Hematopoietic multipotent progenitor cell treated with erythropoietin and hydrocortisone succinate and interleukin-3 and kit ligand, for 8 days (in vitro differentiated cells): ENCODE results near the gene HIVEP3.

ENCODE experiments used
- DNase-seq: peaks from one replicate; pipeline ENCODE4 v3.0.0-alpha.2; 2015

The HIVEP3 gene

DNA sequence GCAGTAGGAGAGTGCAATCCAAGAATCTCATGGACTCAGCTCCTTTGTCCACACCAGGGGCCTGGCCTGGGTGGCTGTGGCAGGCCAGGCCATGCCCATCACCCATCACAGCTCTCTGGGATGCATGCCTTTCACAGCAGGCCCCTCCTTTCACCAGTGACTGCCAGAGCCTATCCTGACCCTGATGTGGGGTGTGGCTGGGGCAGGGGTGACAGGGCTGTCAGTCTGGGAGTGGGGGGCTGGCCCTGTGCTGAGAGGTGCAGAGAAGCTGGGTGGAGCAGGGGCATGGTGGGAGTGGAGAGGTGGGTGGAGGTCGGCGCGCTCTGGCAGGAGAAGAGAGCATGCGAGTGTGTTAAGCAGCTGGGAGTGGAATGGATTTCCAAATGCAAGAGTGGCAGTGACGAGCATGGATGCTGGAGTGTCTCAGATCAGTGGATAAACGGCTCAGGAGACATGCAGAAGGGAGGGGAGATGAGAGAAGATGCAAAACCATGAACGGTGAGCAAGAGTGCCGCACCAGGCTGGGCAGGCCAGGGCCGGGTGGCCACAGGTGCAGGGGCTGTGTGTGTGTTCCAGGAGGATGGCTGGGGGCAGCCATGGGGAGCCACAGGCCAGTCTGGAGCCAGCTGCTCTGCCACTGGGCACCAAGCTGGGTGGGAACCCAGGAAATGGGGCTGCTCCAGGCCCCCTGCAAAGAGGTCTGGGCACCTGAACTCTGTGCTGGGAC lies 394.6 kb downstream of the HIVEP3 start:
- no peak for DNase-seq

DNA sequence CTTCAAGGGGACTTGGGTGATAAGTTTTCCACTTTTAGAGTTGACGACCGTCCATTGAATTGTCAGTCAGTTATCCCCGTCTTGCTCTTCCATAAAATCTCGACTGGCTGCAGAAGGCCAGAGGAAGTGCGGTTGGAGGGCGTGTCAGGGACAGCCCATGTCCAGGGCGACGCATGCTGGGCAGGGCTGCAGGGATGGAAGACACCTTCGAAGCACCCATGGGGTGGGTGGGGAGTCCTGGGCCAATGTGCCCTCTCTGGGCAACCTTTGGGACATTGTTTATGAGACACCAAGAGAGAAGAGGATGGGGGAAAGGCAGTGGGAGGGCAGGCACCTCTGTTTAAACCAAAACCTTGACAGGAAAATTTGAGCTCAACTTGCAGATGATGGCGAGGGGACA lies 395.7 kb downstream of the HIVEP3 start:
- no peak for DNase-seq

DNA sequence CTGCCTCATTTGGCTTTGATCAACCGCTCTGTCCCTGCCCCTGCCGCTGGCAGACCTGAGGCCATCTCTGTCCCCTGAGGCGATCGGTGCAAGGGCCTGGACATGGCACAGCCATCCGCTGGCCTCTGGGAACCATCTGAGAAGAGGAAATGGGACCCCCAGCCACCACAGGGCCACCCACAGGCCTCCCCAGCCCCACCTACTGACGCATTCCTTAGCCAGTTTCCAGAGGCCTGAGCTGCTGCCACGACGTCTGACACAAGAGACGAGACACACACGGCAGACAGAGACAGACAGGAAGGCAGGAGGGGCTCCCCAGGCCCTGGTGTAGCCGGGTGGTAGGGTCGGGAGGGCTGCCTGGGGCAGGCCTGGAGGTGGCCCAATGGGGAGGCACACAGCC lies 397.0 kb downstream of the HIVEP3 start:
- DNase-seq, result no peak

DNA sequence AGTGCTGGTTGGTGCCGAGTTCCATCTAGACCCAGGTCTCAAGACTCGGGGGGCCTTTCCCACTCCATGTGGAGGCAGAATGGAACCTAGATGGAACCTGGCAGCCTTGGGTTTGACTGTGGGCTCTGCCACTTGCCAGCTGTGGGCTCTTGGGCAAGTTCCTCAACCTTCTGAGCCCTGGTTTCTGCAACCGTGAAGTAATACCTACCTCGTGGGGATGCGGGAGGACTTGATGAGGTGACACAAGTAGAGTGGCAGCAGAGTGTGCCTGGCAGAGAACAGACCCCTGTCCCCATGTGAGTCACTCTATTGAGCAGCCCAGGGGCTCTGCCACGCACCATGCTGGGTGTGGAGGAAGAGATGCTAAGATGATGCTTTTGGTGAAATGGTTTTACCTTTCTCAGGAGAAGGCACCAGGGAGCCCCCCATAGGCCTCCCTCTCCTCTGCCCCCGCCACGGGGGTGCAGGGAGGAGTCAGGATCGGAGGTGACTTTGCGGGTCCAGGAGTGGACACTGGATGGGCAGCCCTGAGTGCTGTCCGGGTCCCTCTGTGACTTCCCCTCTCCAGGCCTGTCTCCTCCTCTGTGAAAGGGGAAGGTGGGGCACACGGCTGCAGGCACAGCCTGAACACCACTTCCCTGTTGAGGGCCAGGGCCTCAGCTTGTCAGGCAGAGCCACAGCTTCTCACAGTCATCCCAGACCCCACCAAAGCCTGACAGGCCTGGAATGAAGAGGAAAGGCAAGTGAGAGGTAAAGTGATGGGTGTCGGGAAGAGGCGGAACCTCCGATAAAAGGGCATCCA lies 397.6 kb downstream of the HIVEP3 start:
- DNase-seq, result no peak

DNA sequence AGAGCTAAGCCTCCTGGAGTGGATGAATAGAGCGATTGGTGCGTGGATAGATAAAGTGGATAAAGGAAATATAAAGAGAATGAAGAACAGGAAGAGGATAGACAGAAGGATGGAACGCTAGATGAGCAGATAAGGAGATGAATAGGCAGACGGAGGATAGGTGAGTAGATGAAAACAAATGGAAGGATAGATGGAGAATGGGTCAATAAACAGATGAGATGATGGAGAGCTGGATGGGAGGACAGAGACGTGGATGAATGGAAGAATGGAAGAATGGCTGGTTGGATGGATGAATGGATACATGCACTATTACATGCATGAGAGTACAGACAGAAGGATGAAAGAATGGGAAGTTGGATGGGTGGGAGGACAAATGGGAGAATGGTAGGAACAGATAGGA lies 399.1 kb downstream of the HIVEP3 start:
- DNase-seq, result no peak

DNA sequence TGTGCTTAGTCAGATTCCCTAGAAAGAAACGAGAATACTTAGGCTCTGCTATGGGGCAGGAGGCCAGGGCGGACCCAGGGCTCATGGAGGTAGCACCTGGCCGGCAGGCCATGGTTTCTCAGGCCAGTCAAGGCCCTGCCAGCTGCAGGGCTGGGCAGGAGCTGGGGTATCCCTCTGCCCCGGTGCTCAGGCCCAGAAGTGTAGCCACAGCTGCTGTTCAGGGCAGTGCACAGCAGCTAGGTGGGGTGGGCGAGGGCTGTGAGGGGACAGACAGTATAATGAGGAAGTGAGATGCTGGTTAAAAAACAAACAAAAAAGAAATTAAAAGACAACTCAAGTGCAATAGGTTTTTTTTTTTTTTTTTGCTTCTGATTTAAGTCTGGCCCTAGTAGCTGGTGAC lies 400.3 kb downstream of the HIVEP3 start:
- DNase-seq, result no peak

DNA sequence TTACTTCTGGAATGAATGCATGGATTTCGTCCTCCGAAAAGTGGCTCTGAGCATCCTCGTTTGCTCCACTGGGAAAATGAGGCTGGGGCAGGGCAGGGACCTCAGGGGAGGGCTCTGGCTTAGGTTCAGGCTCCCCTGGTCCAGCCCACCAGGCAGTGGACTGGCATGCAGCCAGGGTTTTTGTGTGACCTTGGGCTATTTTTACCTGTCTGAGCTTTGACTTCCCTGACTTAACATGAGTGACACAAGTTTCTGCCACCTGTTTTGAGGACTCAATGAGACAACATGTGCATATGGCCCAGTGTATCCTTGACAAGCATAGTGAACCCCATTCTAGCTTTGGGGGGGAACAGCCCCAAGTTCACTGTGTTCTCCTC lies 401.7 kb downstream of the HIVEP3 start:
- no peak for DNase-seq

DNA sequence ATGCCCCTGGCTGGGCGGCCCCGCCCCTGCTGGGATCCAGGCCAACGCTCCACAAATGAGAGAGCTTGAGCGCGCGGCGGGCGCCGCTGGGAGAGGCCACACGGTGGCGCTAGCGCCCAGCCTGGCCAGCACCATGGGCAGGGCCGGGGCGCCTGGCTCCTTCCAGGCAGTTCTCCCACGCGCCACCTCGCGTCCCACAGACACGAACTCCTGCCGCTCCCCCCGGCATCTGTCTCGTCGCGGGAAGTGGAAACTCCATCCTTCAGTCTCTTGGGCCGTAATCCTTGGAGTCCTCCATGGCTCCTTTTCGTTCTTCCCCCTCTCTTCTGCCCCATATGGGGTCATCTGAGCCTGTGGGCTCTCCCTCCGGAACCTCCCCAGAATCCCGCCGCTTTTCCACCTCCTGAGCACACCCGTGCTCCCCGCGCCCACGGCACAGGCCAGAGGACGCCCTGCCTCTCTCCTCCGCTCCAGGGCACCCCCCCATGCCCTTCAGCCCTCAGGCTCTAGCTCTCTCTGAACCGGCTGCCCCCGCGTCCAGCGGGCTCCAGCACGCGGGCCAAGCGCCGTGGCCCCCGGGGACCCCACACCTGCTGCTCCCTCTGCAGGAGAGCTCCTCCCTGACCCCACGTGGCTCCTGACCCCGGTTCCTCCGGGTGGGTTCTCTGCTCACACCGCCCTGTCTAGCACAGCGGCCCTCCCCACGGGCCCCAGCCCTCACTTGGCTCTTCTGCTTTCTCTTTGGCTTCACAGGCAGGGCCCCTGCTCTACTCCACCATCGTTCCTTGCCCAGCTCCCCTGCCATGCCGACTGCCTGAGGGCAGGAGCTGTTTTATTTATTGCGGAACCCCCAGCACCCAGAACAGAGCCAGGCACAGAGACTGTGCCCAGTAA lies 402.3 kb downstream of the HIVEP3 start:
- peak; percentile 72 for DNase-seq

DNA sequence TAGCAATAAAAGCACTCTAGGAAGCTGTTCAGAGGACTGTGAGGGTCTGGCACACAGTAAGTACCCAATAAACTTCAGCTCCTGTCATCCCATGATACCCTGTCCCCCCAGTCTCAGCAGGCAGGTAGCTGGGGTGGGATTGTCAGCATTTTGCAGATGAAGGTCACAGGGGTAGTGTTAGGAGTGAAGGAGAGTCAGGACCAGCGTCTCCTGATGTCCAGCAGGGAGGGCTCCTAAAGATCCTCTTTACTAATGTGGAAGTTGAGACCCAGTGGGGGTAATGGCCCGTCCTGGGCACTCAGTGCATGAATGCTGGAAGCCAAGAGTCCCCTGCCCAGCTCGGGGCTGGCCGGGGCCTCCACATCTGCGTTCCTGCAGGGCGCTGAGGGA lies 402.9 kb downstream of the HIVEP3 start:
- no peak for DNase-seq

DNA sequence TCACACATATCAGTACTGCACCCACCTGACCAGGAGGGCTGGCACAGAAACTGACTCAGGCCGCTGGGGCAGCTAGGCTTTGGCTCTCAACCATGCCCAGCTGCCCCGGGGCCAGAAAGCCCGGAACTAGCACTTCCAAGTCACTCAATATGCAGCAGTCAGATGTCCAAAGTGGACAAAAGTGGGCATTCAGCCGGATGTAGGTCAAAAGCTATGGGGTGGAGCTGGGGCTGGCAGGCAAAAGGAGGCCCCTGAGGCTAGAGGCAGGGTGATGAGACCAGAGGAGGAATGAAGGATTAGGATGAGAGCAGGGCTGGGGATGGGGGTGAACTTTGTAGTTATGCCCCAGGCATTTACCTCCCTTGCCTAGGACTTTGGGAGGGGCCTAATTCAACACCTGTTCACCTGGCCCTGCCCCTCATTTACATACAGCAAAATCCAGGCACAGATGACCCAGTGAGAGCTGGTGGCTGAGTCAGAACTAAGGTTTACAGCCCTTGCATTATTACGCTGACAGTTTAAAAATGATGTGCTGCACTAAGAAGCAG lies 403.5 kb downstream of the HIVEP3 start:
- no peak for DNase-seq

DNA sequence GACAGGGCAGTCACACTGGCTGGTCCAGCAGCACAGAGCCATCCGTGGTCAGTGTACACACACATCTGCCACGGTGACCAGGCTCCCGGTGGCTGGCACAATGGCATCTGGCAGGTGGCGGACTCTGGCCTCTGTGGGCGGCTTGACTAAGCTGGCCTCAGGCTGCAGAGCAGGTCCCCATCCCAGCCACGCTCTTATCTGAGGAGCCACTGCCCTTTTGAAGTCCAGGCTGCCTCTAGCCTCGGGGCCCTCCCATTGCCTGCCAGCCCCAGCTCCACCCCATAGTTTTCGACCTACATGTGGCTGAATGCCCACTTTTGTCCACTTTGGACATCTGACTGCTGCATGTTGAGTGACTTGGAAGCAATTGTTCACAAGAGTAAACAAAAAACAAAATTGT lies 404.3 kb downstream of the HIVEP3 start:
- no peak for DNase-seq

DNA sequence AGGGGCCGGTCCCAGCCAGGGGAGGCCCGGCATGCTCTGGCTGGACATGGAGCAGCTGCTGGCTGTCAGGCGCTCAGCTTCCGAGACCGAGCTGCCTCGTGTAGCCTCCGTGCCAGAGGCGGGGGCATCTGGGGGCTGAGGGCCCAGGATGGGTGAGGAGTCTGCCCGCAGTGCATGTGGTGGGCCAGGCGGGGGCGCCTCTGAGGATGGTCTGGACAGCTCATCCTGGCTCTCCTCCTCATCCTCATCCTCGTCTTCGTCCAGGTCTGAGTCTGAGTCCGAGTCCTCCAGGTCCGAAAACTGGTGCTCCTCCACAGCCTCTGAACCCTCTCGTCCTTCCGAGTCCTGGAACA lies 405.4 kb downstream of the HIVEP3 start:
- no peak for DNase-seq

DNA sequence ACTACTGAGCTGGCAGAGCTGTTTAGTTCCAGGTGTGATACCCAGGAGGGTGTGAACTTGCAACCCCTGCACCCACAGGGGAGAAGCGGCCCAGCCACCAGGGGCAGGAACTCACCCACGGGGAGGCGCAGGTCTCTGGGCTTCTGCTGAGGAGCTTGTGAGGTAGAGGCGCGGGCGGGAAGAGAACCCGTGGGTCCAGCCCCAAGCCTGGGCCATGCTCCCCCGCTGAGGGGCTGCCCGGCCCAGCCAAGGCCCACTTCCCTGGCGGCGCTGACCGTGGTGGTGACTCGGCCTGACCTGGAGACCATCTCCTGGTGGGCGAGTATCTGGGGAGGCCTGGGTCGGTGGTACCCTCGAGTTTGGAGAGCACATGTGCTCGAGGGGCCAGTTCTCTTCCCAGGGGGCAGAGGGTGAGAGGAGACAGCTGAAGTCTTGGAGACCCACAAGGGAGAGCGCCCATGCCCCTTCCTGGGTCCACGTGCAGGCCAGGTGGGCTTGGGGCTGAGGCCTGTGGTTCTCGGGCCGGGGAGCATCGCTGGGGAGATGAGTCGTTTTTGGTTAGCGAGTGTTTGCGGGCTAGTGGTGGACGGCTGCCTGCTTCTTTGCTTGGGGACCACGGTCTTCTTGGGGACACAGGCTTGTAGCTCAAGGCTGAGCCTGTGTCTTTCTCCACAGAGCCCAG lies 405.9 kb downstream of the HIVEP3 start:
- DNase-seq, result no peak

DNA sequence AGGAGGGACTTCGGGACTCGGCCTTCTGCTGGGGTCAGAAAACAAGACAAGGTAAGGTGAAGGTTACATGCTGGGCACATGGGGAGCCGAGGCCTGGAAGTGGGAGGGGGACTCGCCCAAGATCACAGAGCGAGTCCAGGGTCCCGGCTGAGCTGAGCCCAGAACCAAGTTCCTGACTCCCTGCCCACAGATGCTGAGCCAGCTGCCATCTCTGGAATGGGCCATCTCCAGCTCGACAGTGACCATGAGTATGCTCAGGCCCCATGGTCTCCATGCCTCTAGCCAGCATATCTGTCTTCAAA lies 407.5 kb downstream of the HIVEP3 start:
- no peak for DNase-seq

DNA sequence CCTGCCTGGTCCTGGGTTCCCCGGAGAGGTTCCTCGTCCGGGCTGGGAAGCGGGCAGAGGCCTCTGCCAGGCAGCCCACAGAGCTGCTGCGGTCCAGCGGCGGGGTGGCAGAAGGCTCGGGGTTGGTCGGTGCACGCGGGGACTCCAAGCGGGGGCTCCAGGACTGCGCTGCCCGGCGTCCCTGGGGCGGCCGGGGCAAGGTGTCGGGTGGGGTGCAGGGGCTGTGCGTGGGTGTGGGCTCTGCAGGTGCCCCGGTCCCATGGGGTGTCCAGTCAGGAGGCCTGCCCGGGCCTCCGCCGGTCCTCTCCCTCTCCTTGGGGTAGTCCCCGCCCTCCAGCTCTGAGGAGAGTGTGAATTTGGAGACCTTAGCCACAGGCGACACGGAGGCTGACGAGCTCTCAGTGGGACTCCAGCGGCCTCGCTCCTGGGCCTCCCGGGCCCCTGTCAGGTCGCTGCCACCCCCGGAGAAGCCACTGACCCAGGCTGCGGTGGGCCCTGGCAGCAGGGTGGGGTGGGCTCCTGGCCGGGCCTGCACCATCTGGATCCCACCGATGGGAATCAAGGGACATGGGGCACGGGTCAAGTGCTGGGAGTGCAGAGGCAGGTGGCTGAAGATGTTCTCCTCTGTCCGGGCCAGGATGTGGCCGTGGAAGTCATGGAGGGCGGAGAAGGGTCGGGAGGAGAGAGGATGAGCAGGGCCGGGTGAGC lies 408.0 kb downstream of the HIVEP3 start:
- no peak for DNase-seq

DNA sequence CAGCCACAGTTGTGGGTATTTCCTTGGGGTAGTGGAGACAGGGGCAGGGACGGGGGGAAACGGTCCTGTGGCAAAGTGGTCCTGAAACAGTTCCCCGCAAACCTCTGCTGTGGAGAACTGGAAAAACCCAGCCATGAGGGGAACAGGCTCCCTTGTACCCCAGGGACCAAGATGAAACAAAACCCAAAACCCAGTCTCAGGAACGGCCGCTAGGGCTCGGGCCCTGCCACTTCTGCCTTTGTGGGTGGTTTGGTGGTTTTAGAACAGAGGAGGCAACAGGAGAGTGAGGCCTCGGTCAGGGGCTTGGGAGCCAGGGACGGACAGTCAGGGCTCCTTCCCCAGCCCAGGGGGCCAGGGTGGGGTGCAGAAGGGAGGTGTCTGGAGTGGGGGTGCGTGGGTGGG lies 409.5 kb downstream of the HIVEP3 start:
- no peak for DNase-seq

DNA sequence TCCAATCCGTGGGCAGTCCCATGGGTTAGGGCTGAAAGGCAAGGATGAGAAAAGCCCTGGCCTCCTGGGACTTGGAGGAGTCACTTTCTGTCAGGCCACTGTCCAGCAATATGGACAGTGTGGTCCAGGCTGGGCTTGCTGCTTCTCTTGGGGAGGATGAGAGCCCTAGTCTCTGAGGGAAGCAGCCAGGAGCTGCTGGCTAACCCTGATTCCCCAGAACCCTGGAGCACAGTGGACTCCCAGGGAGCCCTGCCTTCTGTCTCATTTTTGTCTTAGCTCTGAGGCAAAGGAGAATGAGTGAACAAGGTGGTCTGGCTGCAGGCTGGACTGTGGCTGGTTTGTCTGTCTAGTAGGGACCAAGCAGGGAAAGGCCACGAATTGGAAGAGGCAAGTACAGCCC lies 410.4 kb downstream of the HIVEP3 start:
- DNase-seq, result no peak

DNA sequence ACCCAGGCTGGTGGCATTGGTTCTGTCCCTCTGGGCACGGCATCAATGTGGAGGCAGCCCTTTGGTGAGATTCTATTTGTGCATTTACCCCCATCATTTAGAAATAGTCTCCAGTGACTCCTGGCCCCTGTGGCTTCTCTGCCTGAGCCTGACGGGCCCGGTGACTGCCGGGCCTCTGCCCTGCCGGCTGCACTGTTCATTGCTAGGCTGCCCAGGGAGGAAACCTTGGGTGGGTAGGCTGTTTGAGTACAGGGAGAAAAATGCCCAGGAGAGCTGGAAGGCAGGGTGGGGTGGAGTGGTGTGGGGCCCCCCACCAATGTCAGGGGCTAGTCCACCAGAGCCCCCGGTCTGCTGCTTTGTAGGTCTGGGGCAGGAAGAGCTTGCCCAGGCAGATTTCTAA lies 410.9 kb downstream of the HIVEP3 start:
- no peak for DNase-seq

DNA sequence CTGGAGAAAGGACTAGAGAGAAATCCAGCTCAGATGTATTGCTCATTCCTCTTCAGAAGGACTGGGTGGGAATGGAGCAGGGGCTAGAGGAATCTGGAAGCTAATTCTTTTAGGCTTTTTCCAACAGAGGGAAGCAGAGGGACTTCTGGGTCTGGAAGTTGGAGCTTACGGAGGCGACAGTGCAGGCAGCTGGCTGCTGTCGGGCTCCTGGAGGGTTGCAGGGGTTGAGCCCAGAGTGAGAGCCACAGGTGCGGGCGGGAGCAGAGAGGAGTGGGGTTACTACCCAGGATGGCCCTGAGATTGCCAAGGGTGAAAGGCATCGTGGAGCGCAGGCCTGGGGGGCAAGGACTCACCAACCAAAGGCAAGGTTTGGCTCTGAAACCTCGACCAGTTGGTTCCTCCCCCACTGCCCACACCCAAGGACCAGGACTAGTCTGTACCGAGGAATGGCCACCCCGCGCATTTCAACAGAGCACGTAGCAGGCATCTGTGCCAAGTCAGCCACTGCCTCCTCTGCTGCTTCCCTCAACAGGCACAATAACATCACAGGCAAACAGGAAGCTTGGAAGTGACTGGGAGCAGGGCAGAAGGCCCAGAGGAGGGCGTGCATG lies 411.5 kb downstream of the HIVEP3 start:
- no peak for DNase-seq

DNA sequence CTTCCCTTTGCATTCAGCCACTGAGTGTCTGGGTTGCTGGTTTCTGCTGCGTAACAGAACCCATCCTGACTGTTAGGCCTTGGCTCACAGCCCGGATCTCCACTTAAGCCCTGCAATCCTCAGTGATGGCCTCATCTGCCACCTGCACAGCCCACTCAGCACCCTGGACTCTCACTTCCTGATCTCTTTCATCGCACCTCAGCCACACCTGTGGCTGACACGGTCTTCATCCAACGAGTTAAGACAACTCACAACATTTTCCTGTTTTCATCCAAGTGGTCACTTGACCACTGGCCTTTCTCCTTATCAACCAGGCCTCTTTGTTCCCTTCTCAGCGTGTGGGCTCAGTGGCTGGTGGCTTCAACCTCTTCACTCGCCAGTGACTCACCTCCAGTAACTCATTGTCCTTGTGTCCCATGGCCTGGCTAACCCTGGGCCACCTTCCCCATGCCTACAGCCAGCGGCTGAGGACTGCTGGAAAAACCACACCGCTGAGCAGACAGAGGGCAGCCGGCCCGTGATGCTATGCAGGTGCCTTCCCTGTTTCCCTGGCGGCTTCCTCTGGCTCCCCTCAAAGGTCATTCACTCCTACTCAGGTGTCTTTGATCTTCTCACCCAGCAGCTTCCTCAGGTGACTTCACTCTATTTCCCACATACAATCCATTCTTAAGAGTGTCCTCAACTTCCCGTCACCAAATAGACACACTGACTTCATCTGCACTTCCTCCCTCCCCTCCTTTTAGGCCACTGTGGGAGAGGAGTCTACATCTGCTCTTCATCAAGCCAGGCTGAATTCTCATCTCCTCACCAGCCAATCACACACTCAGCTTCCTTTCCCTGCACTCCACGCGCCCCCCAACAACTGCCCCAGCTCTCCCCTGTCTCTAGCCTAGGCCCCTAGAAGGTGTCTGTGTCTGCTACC lies 414.3 kb downstream of the HIVEP3 start:
- no peak for DNase-seq
